Left ventricle myocardium inferior (tissue), 1 donor: Measurements from ENCODE around the gene THUMPD2. TPM values are rescaled to one million over a fixed set of nuclear protein-coding genes. Genes with fewer than 3 reads are reported as not detected.

Experiments
- DNase-seq: peaks from one replicate; pipeline ENCODE4 v3.0.0-alpha.2; 2020
- H3K27ac ChIP-seq: fragments of 200-600 bp; replicated peaks from 2 replicates; pipeline ENCODE4 v1.8.0; 2021
- H3K27me3 ChIP-seq: fragments of 200-600 bp; 2 replicates; pipeline ENCODE4 v1.8.0; 2021; ENCODE audit warnings: low read depth
- H3K36me3 ChIP-seq: fragments of 200-600 bp; 2 replicates; pipeline ENCODE4 v1.8.0; 2021
- H3K4me1 ChIP-seq: fragments of 200-600 bp; 2 replicates; pipeline ENCODE4 v1.8.0; 2021
- H3K4me3 ChIP-seq: fragments of 200-600 bp; 2 replicates; pipeline ENCODE4 v1.8.0; 2021; ENCODE audit warnings: mild to moderate bottlenecking, moderate library complexity
- H3K9me3 ChIP-seq: fragments of 200-600 bp; replicated peaks from 2 replicates; pipeline ENCODE4 v1.8.0; 2021
- CTCF ChIP-seq: fragments of 200-600 bp; IDR thresholded peaks from 2 replicates; pipeline ENCODE4 v1.8.0; 2021; ENCODE audit warnings: antibody characterized with exemption, mild to moderate bottlenecking, borderline replicate concordance
- intact Hi-C: fragments of 100-400 bp; cut with micrococcal nuclease; formaldehyde crosslinking; loops from one replicate; pipeline ENCODE4 v1.11.0; 2022
- total RNA-seq: library from RNA; stranded (reverse); fragmentation: NEBNext Ultra II Directional; extraction: Animal tissue kit (Norgen Biotek cat#: 25700); gene quantifications from one replicate; pipeline ENCODE4 v1.2.1, GENCODE V29; 2021
- donor health status: DM: no; HTN: yes; CAD: no; lungs with severe emphysema.

THUMPD2 gene
- total RNA-seq, 1 donor from 2014 or later, result 5.9 TPM

DNA sequence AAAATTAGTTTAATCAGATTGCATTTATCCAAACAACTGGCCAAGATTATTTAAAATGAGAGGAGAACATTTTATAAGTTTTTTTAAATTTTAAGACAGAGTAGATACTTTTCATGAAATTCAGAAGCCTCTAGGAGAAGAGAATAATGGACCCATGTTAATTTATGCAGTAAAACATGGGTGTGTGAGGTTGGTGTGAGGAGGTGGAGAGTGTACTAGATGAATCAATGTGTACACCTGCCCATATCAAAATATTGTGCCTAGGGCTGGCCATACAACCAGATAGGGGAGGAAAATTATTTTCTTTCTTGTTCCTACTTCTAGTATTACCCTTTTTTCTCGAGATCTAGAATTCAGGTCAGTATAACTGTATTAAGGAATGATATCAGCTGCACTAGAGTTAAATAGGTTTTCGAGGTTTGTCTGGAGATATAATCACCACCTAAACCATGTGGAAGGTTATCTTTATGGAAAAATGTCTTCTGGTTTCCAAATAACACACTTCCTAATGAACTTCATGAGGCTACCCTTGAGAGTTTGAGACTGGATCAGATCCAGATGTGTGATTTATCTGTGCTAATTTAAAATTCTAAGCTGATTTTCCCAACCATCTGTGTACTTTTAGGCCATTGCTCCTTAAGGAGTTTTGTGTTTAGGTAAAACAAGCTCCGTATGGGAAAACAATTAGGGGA, 75.7 kb downstream of the THUMPD2 start:
- Histone ChIP-seq H3K4me3 (no peak overlapping the region), H3K4me1 (no peaks in the 10 kb centered on the region), H3K9me3 (peaks cover 40% of the 10 kb centered on the region), H3K36me3 (no peaks in the 10 kb centered on the region), H3K27me3 (no peaks in the 10 kb centered on the region), H3K27ac (no peak overlapping the region)
- DNase-seq, result no peak
- intact Hi-C loops, result no loop called here
- no peak for TF ChIP-seq CTCF

DNA sequence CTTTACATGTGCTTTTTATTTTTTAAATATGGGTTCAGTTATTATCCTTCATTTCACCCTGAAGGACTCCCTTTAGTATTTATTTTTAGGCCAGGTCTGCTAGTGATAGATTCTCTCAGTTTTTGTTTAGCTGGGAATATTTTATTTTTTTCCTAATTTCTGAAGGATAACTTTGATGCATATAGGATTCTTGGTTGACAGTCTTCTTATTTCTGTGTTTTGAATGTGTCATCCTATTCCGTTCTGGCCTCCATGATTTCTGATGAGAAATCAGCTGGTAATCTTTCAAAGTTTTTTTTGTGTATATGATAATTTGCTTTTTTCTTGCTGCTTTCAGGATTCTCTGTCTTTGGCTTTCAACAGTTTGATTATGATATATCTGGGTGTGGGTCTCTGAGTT, 77.9 kb downstream of the THUMPD2 start:
- Histone ChIP-seq H3K4me1 (peaks cover 19% of the 10 kb centered on the region), H3K9me3 (peaks cover 40% of the 10 kb centered on the region), H3K27me3 (no peaks in the 10 kb centered on the region), H3K36me3 (no peaks in the 10 kb centered on the region), H3K4me3 (no peak overlapping the region), H3K27ac (no peak overlapping the region)
- intact Hi-C loops, result no loop called here
- DNase-seq, result no peak
- TF ChIP-seq CTCF, result no peak

- intact Hi-C loops, result loop anchor here (5.0 to 10.0 kb wide), 3 partner anchors 105 to 323 kb away; no protein-coding TSS in a partner anchor
- H3K4me3 ChIP-seq, result peak overlapping the region; percentile 5
- peaks cover 31% of the 10 kb centered on the region for H3K4me1 ChIP-seq
- no peak for TF ChIP-seq CTCF
- no peaks in the 10 kb centered on the region for H3K36me3 ChIP-seq
- peak; percentile 26 for DNase-seq
- no peaks in the 10 kb centered on the region for H3K27me3 ChIP-seq
- H3K27ac ChIP-seq, result peak overlapping the region; percentile 76
- H3K9me3 ChIP-seq, result peaks cover 32% of the 10 kb centered on the region
These were observed 81.6 kb downstream of the THUMPD2 start for GRCh38 chr2:39697454-39697853.

GRCh38 chr2:39696838-39697237, 82.2 kb downstream of the THUMPD2 start:
- intact Hi-C loops, result loop anchor here (5.0 to 10.0 kb wide), 3 partner anchors 105 to 322 kb away; no protein-coding TSS in a partner anchor

GRCh38 chr2:39696101-39696553, 82.9 kb downstream of the THUMPD2 start:
- peaks cover 25% of the 10 kb centered on the region for H3K9me3 ChIP-seq
- H3K27me3 ChIP-seq, result no peaks in the 10 kb centered on the region
- DNase-seq, result no peak
- H3K4me1 ChIP-seq, result peaks cover 31% of the 10 kb centered on the region
- no peak overlapping the region for H3K4me3 ChIP-seq
- no peak for TF ChIP-seq CTCF
- H3K27ac ChIP-seq, result peak overlapping the region; percentile 76
- H3K36me3 ChIP-seq, result no peaks in the 10 kb centered on the region
- intact Hi-C loops, result loop anchor here (5.0 to 10.0 kb wide), 3 partner anchors 104 to 321 kb away; no protein-coding TSS in a partner anchor

More at GRCh38 chr2:39696838-39697237, 82.2 kb downstream of the THUMPD2 start:
- Histone ChIP-seq H3K36me3 (no peaks in the 10 kb centered on the region), H3K27ac (peak overlapping the region; percentile 76), H3K27me3 (no peaks in the 10 kb centered on the region), H3K4me3 (peak overlapping the region; percentile 5), H3K4me1 (peaks cover 31% of the 10 kb centered on the region), H3K9me3 (peaks cover 26% of the 10 kb centered on the region)
- no peak for DNase-seq
- TF ChIP-seq CTCF, result peak; percentile 65
